ENCODE data around the gene RFTN1.

GRCh38 chr3:16295298-16295890, 218.1 kb downstream of the RFTN1 start:
- TF ChIP-seq POLR2A (IDR thresholded peaks at IDR 0.05) (no peak), CTCF (IDR thresholded peaks at IDR 0.05) (no peak)

Data from uterus (tissue), 2 donors.